Brain pericyte (primary cell): ENCODE data around the gene TMEM253.
A peak's percentile ranks its signal among the peaks of the same experiment; 100 is the strongest.

ENCODE experiments used
- DNase-seq: peaks from one replicate; pipeline ENCODE4 v3.0.0-alpha.2; 2012; ENCODE audit warnings: low read depth, low spot score

Gene TMEM253

GRCh38 chr14:21103710-21104447 is 3.0 kb downstream of the TMEM253 start:
- DNase-seq, result peak; percentile 90

GRCh38 chr14:21104448-21105060 is 3.7 kb downstream of the TMEM253 start:
- DNase-seq, result peak; percentile 56

- DNase-seq, result no peak
These were observed 4.2 kb downstream of the TMEM253 start for GRCh38 chr14:21105095-21105494.

- DNase-seq, result no peak
These were observed 5.3 kb downstream of the TMEM253 start for GRCh38 chr14:21106176-21106497.

- no peak for DNase-seq
These were observed 5.8 kb downstream of the TMEM253 start for GRCh38 chr14:21106498-21107282.

GRCh38 chr14:21107283-21107800 is 6.5 kb downstream of the TMEM253 start:
- no peak for DNase-seq

GRCh38 chr14:21108791-21109190 is 7.9 kb downstream of the TMEM253 start:
- DNase-seq, result no peak

- no peak for DNase-seq
These were observed 8.7 kb downstream of the TMEM253 start for GRCh38 chr14:21109377-21110138.

- no peak for DNase-seq
These were observed 11.4 kb downstream of the TMEM253 start for GRCh38 chr14:21112255-21112654.

GRCh38 chr14:21113369-21113768 is 12.5 kb downstream of the TMEM253 start:
- DNase-seq, result no peak

GRCh38 chr14:21118933-21119332 is 18.1 kb downstream of the TMEM253 start:
- DNase-seq, result no peak

- no peak for DNase-seq
These were observed 19.8 kb downstream of the TMEM253 start for GRCh38 chr14:21120686-21121085.

- no peak for DNase-seq
These were observed 20.3 kb downstream of the TMEM253 start for GRCh38 chr14:21121122-21121521.

- DNase-seq, result no peak
These were observed 22.6 kb downstream of the TMEM253 start for GRCh38 chr14:21123429-21123828.

GRCh38 chr14:21133901-21134300 is 33.0 kb downstream of the TMEM253 start:
- DNase-seq, result no peak

GRCh38 chr14:21136024-21136423 is 35.2 kb downstream of the TMEM253 start:
- DNase-seq, result no peak

GRCh38 chr14:21142357-21142756 is 41.5 kb downstream of the TMEM253 start:
- no peak for DNase-seq

GRCh38 chr14:21145437-21145836 is 44.6 kb downstream of the TMEM253 start:
- no peak for DNase-seq

GRCh38 chr14:21149641-21150367 is 48.9 kb downstream of the TMEM253 start:
- no peak for DNase-seq
